Chondrocyte (in vitro differentiated cells): Measurements from ENCODE around the gene CD1B. TPM values are rescaled to one million over a fixed set of nuclear protein-coding genes. Genes with fewer than 3 reads are reported as not detected.
"Not testable (repeated sequence)": the region's sequence is repeated elsewhere in the genome, so short reads cannot be mapped to it uniquely, and the experiment has no call there.

Experiments
- DNase-seq: peaks from one replicate; pipeline ENCODE4 v3.0.0; 2021; ENCODE audit warnings: mixed read lengths, low spot score
- H3K27ac Mint-ChIP-seq: one replicate; pipeline ENCODE4 v1.8.0; 2021; ENCODE audit warnings: mild to moderate bottlenecking, moderate library complexity, mixed read lengths; ENCODE audit not compliant: unreplicated experiment
- H3K27me3 Mint-ChIP-seq: 2 replicates; pipeline ENCODE4 v1.8.0; 2021; ENCODE audit warnings: low read depth, mixed read lengths
- H3K36me3 Mint-ChIP-seq: 2 replicates; pipeline ENCODE4 v1.8.0; 2021; ENCODE audit warnings: low read depth, mixed read lengths
- H3K4me1 Mint-ChIP-seq: 2 replicates; pipeline ENCODE4 v1.8.0; 2021; ENCODE audit warnings: low read depth, mild to moderate bottlenecking, mixed read lengths
- H3K4me3 Mint-ChIP-seq: one replicate; pipeline ENCODE4 v1.8.0; 2021; ENCODE audit warnings: mild to moderate bottlenecking, moderate library complexity, mixed read lengths; ENCODE audit not compliant: unreplicated experiment
- H3K9me3 Mint-ChIP-seq: 2 replicates; pipeline ENCODE4 v1.8.0; 2021; ENCODE audit warnings: low read depth, mixed read lengths
- total RNA-seq: library from RNA; stranded (reverse); gene quantifications from 3 replicates; pipeline ENCODE4 v1.2.1, GENCODE V29; 2021
- TF ChIP-seq, protein P1 (sequence below): fragments of 200-600 bp; sonication (generic); IDR thresholded peaks from 2 replicates; pipeline ENCODE4 v1.5.0; 2021; ENCODE audit warnings: antibody characterized with exemption, mild to moderate bottlenecking, moderate library complexity

The CD1B gene
- total RNA-seq, 1 donor from 2014 or later, result not detected

DNA sequence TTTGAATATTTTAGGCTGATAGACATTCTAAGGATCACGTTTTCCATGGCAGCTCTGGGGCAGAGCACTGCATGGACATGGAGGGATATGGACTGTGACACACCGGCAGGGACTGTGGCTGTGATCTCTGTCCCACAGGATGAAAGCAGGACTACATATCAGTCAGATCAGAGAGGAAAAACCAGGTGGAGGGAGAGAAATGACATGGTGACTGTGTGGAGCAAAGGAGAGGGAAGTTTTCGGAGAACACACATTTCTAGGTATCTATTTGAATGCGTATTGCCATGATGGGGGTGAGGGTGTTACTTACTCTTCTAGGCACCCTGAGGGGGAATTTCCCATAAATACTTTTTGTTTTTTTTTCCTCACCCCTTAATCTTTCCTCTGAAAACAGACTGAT, 44.8 kb downstream of the CD1B start:
- H3K36me3 Mint-ChIP-seq, result no peaks in the 10 kb centered on the region
- H3K27me3 Mint-ChIP-seq, result peaks cover 4% of the 10 kb centered on the region
- no peak for DNase-seq
- H3K4me3 Mint-ChIP-seq, result no peak overlapping the region
- H3K4me1 Mint-ChIP-seq, result no peaks in the 10 kb centered on the region
- H3K27ac Mint-ChIP-seq, result no peak overlapping the region
- H3K9me3 Mint-ChIP-seq, result peaks cover 4% of the 10 kb centered on the region
- TF ChIP-seq, protein P1, sequence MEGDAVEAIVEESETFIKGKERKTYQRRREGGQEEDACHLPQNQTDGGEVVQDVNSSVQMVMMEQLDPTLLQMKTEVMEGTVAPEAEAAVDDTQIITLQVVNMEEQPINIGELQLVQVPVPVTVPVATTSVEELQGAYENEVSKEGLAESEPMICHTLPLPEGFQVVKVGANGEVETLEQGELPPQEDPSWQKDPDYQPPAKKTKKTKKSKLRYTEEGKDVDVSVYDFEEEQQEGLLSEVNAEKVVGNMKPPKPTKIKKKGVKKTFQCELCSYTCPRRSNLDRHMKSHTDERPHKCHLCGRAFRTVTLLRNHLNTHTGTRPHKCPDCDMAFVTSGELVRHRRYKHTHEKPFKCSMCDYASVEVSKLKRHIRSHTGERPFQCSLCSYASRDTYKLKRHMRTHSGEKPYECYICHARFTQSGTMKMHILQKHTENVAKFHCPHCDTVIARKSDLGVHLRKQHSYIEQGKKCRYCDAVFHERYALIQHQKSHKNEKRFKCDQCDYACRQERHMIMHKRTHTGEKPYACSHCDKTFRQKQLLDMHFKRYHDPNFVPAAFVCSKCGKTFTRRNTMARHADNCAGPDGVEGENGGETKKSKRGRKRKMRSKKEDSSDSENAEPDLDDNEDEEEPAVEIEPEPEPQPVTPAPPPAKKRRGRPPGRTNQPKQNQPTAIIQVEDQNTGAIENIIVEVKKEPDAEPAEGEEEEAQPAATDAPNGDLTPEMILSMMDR, result no peak

DNA sequence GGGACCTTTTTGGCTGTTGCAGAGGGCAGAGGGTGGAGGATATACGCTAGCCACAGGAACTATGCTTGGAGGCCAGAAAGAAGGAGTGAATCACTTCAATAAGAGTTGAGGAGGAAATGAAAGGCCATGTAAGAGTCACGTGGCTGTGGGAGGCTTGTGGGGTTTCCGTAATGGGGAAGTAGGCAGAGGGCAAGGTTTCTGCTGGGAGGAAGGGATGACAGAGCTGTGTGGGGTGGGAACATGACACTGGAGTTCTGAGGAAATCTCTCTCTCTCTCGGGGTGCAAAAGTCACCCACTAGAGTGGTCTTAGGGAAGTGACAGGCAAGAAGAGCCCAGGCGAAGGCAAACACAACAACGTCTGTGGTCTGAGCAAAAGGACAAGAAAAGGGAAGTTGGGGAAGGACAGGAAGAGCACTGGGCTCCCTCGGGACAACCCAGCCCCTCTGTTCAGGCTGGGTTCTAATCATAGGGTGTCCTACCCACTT, 45.5 kb downstream of the CD1B start:
- no peak for DNase-seq
- Mint-ChIP-seq H3K9me3 (peaks cover 4% of the 10 kb centered on the region), H3K4me1 (no peaks in the 10 kb centered on the region), H3K27ac (no peak overlapping the region), H3K4me3 (no peak overlapping the region), H3K36me3 (no peaks in the 10 kb centered on the region), H3K27me3 (peaks cover 4% of the 10 kb centered on the region)
- TF ChIP-seq, protein P1, result no peak

DNA sequence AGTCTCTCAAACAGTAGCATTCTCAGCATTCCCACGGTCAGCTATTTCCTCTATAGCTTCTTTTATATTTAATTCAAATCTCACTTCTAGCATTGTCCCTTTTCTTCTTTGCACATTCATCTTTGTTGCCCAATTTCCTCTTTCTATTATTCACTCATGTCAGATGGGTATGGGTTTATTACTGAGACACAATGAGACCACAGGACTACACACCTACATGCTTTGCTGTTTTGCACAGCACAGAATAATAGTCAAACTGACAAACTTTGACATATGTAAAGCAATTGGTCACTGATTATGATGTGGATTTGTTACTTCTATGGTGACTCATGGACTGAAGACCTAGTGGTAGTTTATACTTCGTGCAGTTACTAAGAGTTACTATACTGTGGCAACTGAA, 47.4 kb downstream of the CD1B start:
- Mint-ChIP-seq H3K4me3 (no peak overlapping the region), H3K4me1 (no peaks in the 10 kb centered on the region), H3K36me3 (no peaks in the 10 kb centered on the region), H3K9me3 (peaks cover 6% of the 10 kb centered on the region), H3K27me3 (peaks cover 4% of the 10 kb centered on the region), H3K27ac (no peak overlapping the region)
- no peak for DNase-seq
- TF ChIP-seq, protein P1, result no peak

DNA sequence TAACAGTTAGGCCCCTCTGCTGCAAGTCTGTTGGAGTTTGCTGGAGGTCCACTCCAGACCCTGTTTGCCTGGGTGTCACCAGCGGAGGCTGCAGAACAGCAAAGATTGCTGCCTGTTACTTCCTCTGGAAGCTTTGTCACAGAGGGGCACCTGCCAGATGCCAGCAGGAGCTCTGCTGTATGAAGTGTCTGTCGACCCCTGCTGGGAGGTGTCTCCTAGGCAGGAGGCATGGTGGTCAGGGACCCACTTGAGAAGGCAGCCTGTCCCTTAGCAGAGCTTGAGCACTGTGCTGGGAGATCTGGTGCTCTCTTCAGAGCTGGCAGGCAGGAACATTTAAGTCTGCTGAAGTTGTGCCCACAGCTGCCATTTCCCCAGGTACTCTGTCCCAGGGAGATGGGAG, 48.9 kb downstream of the CD1B start:
- H3K9me3 Mint-ChIP-seq, result peaks cover 13% of the 10 kb centered on the region
- not testable (repeated sequence) for H3K27me3 Mint-ChIP-seq, H3K4me3 Mint-ChIP-seq, DNase-seq, H3K4me1 Mint-ChIP-seq, H3K36me3 Mint-ChIP-seq, H3K27ac Mint-ChIP-seq

Other genes starting within 250 kb of the CD1B start
- gene CD1D, start 150.6 kb downstream of the CD1B start, total RNA-seq, result not detected in 3 replicates
- gene CD1A, start 77.1 kb downstream of the CD1B start, total RNA-seq, result not detected in 3 replicates
- not detected in 3 replicates for gene CD1C, start 41.6 kb downstream of the CD1B start, total RNA-seq
- not detected in 3 replicates for gene CD1E, start 22.4 kb upstream of the CD1B start, total RNA-seq
- not detected in 3 replicates for gene OR10T2, start 67.9 kb upstream of the CD1B start, total RNA-seq
- not detected in 3 replicates for gene OR10K2, start 94.7 kb upstream of the CD1B start, total RNA-seq
- not detected in 3 replicates for gene OR10K1, start 130.3 kb upstream of the CD1B start, total RNA-seq
- gene OR10R2, start 140.7 kb upstream of the CD1B start, total RNA-seq, result not detected in 3 replicates
- not detected in 3 replicates for gene OR6Y1, start 222.9 kb upstream of the CD1B start, total RNA-seq
- not detected in 3 replicates for gene OR6P1, start 239.0 kb upstream of the CD1B start, total RNA-seq
- not detected in 3 replicates for gene OR10X1, start 248.4 kb upstream of the CD1B start, total RNA-seq